HEK293 (cell line): ENCODE results near the gene EEF1AKMT4.

Experiments
- EGR2 ChIP-seq: fragments of 450-650 bp; formaldehyde crosslinking; IDR thresholded peaks from 2 replicates; pipeline ENCODE4 v1.5.1; 2016; ENCODE audit warnings: low read depth, missing biosample characterization, missing genetic modification characterization
- GLI2 ChIP-seq: fragments of 450-650 bp; formaldehyde crosslinking; IDR thresholded peaks from 2 replicates; pipeline ENCODE4; 2017; ENCODE audit warnings: missing biosample characterization, missing genetic modification characterization, low read depth, borderline replicate concordance
- MEIS1 ChIP-seq: sonication (generic); formaldehyde crosslinking; IDR thresholded peaks from 2 replicates; pipeline ENCODE4 v1.8.1; 2022; ENCODE audit warnings: missing genetic modification reagents, mild to moderate bottlenecking, borderline replicate concordance
- OVOL3 ChIP-seq: fragments of 450-650 bp; formaldehyde crosslinking; IDR thresholded peaks from 2 replicates; pipeline ENCODE4 v1.5.1; 2016; ENCODE audit warnings: missing biosample characterization, missing genetic modification characterization
- PRDM10 ChIP-seq: fragments of 450-650 bp; formaldehyde crosslinking; IDR thresholded peaks from 2 replicates; pipeline ENCODE4 v1.5.1; 2016; ENCODE audit warnings: missing biosample characterization, missing genetic modification characterization
- SCRT1 ChIP-seq: fragments of 450-650 bp; formaldehyde crosslinking; IDR thresholded peaks from 2 replicates; pipeline ENCODE4 v1.5.1; 2016; ENCODE audit warnings: missing biosample characterization, missing genetic modification characterization, borderline replicate concordance
- SETDB1 ChIP-seq: IDR thresholded peaks from one replicate; pipeline ENCODE4 v1.6.1; 2017; ENCODE audit warnings: mild to moderate bottlenecking, low read length, moderate library complexity, mixed read lengths; ENCODE audit not compliant: insufficient read length
- SP7 ChIP-seq: fragments of 450-650 bp; formaldehyde crosslinking; IDR thresholded peaks from 2 replicates; pipeline ENCODE4 v1.5.1; 2016; ENCODE audit warnings: missing biosample characterization, missing genetic modification characterization
- TCF7L2 ChIP-seq: IDR thresholded peaks from 2 replicates; pipeline ENCODE4 v1.6.1; 2011; ENCODE audit warnings: low read depth, mild to moderate bottlenecking, inconsistent platforms, low read length, moderate library complexity, borderline replicate concordance
- ZBTB21 ChIP-seq: fragments of 450-650 bp; formaldehyde crosslinking; IDR thresholded peaks from 2 replicates; pipeline ENCODE4 v1.5.1; 2017; ENCODE audit warnings: missing biosample characterization, missing genetic modification characterization
- ZFHX2 ChIP-seq: fragments of 450-650 bp; formaldehyde crosslinking; conservative IDR thresholded peaks from 2 replicates; pipeline ENCODE4 v1.5.1; 2016; ENCODE audit warnings: missing biosample characterization, missing genetic modification characterization
- ZFP37 ChIP-seq: fragments of 450-650 bp; formaldehyde crosslinking; IDR thresholded peaks from 2 replicates; pipeline ENCODE4 v1.5.1; 2016; ENCODE audit warnings: missing biosample characterization, missing genetic modification characterization
- ZIC2 ChIP-seq: fragments of 450-650 bp; formaldehyde crosslinking; IDR thresholded peaks from 2 replicates; pipeline ENCODE4 v1.5.1; 2016; ENCODE audit warnings: missing biosample characterization, missing genetic modification characterization
- ZNF114 ChIP-seq: fragments of 450-650 bp; formaldehyde crosslinking; IDR thresholded peaks from 2 replicates; pipeline ENCODE4 v1.5.0; 2017; ENCODE audit warnings: missing biosample characterization, missing genetic modification characterization
- ZNF138 ChIP-seq: fragments of 450-650 bp; formaldehyde crosslinking; IDR thresholded peaks from 2 replicates; pipeline ENCODE4 v1.5.1; 2016; ENCODE audit warnings: missing biosample characterization, missing genetic modification characterization, borderline replicate concordance
- ZNF169 ChIP-seq: fragments of 450-650 bp; formaldehyde crosslinking; IDR thresholded peaks from 2 replicates; pipeline ENCODE4 v1.5.1; 2016; ENCODE audit warnings: missing biosample characterization, missing genetic modification characterization
- ZNF266 ChIP-seq: fragments of 450-650 bp; formaldehyde crosslinking; IDR thresholded peaks from 2 replicates; pipeline ENCODE4 v1.5.1; 2016; ENCODE audit warnings: missing biosample characterization, missing genetic modification characterization, low read depth
- ZNF302 ChIP-seq: fragments of 450-650 bp; formaldehyde crosslinking; IDR thresholded peaks from 2 replicates; pipeline ENCODE4 v1.5.1; 2016; ENCODE audit warnings: missing biosample characterization, missing genetic modification characterization, low read depth
- ZNF366 ChIP-seq: fragments of 450-650 bp; formaldehyde crosslinking; conservative IDR thresholded peaks from 2 replicates; pipeline ENCODE4 v1.5.1; 2016; ENCODE audit warnings: missing biosample characterization, missing genetic modification characterization
- ZNF391 ChIP-seq: fragments of 450-650 bp; formaldehyde crosslinking; IDR thresholded peaks from 2 replicates; pipeline ENCODE4 v1.5.1; 2016; ENCODE audit warnings: low read depth, missing biosample characterization, missing genetic modification characterization, borderline replicate concordance
- ZNF426 ChIP-seq: fragments of 450-650 bp; formaldehyde crosslinking; IDR thresholded peaks from 2 replicates; pipeline ENCODE4 v1.5.1; 2017; ENCODE audit warnings: missing biosample characterization, missing genetic modification characterization, mild to moderate bottlenecking, inconsistent platforms, moderate library complexity
- ZNF560 ChIP-seq: fragments of 450-650 bp; formaldehyde crosslinking; IDR thresholded peaks from 2 replicates; pipeline ENCODE4 v1.5.1; 2017; ENCODE audit warnings: missing biosample characterization, missing genetic modification characterization, borderline replicate concordance
- ZNF571 ChIP-seq: fragments of 450-650 bp; formaldehyde crosslinking; IDR thresholded peaks from 2 replicates; pipeline ENCODE4 v1.5.0; 2017; ENCODE audit warnings: missing biosample characterization, missing genetic modification characterization
- ZNF658 ChIP-seq: fragments of 450-650 bp; formaldehyde crosslinking; IDR thresholded peaks from 2 replicates; pipeline ENCODE4; 2016; ENCODE audit warnings: missing biosample characterization, missing genetic modification characterization
- ZNF660 ChIP-seq: fragments of 450-650 bp; IDR thresholded peaks from 2 replicates; pipeline ENCODE4 v1.5.1; 2018; ENCODE audit warnings: missing biosample characterization, mild to moderate bottlenecking, missing genetic modification characterization
- ZNF664 ChIP-seq: fragments of 450-650 bp; formaldehyde crosslinking; IDR thresholded peaks from 2 replicates; pipeline ENCODE4 v1.5.1; 2016; ENCODE audit warnings: missing biosample characterization, missing genetic modification characterization
- ZNF704 ChIP-seq: fragments of 450-650 bp; formaldehyde crosslinking; IDR thresholded peaks from 2 replicates; pipeline ENCODE4 v1.5.1; 2016; ENCODE audit warnings: missing biosample characterization, missing genetic modification characterization
- ZNF747 ChIP-seq: fragments of 450-650 bp; formaldehyde crosslinking; IDR thresholded peaks from 2 replicates; pipeline ENCODE4 v1.5.1; 2016; ENCODE audit warnings: missing biosample characterization, missing genetic modification characterization
- ZNF791 ChIP-seq: fragments of 450-650 bp; formaldehyde crosslinking; IDR thresholded peaks from 2 replicates; pipeline ENCODE4 v1.5.1; 2016; ENCODE audit warnings: missing biosample characterization, missing genetic modification characterization
- ZNF837 ChIP-seq: fragments of 450-650 bp; formaldehyde crosslinking; IDR thresholded peaks from 2 replicates; pipeline ENCODE4 v1.5.1; 2016; ENCODE audit warnings: missing biosample characterization, missing genetic modification characterization
- ZSCAN16 ChIP-seq: fragments of 450-650 bp; formaldehyde crosslinking; IDR thresholded peaks from 2 replicates; pipeline ENCODE4 v1.5.1; 2016; ENCODE audit warnings: missing biosample characterization, missing genetic modification characterization
- TF ChIP-seq, protein P1 (sequence below): fragments of 450-650 bp; formaldehyde crosslinking; IDR thresholded peaks from 2 replicates; pipeline ENCODE4 v1.5.1; 2016; ENCODE audit warnings: missing biosample characterization, missing genetic modification characterization

EEF1AKMT4 gene

DNA sequence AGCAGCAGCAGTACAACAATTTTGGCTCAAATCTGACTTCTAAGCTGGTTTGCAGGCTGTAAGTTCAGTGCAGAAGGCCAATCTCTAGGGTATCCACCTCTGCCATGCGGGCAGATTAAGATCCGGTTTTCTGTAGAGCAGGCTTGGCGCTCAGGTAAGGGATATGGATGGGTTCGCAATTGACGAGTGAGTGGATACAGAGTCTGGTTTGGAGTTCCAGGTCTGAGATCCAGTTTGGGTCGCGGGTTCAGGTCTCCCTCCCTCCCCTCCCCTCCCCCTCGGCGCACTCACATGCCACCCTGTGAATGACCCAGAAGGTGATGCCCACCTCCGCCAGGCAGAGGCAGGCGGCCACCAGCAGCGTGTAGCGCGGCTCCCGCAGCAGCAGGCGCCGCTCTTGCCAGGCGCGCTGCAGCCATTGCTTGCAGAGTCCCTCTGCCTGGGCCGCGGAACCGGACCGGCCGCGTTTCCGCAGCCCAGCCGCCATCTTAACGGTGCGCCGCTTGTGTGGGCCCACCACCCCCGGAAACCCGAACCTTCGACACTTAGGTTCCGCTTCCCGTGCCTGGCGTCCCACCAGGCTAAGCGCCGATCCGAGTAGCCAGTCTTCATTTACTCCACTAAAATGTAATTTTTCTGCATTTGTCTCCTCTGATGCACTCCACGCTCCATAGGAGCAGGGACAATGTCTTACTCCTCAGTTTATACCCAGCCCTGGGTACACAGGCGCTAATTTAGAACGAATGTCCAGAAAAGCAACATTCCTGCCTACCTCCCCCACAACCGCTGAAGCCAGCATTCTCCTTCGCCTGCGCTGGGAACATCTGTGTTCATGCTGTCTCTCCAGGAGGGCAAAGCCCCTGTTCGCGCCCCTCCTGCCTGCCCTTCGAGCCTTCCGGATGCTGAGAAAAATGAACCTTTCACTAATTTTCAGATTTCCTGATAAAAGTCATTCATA lies 739 bp upstream of the EEF1AKMT4 start, which contains the start of gene ALG3 (continued):
- no peak for TF ChIP-seq PRDM10 (tag by site-specific recombination)
- TF ChIP-seq ZNF658 (tag by site-specific recombination), result 0 out of 2 replicates have a peak, but pooled peaks have one; percentile 13
- no peak for TF ChIP-seq ZNF138 (tag by site-specific recombination)
- no peak for TF ChIP-seq ZNF560
- TF ChIP-seq ZNF664 (tag by site-specific recombination), result no peak
- no peak for TF ChIP-seq SETDB1
- TF ChIP-seq ZNF426 (tag by site-specific recombination), result no peak
- TF ChIP-seq ZNF704, result no peak
- TF ChIP-seq ZFP37 (tag by site-specific recombination), result no peak; the same call in none of the 2 replicates
- peak; percentile 54; the same call in 1 of the 2 replicates for TF ChIP-seq OVOL3
- TF ChIP-seq ZBTB21, result no peak
- TF ChIP-seq ZIC2 (tag by site-specific recombination), result no peak
- TF ChIP-seq, protein P1, sequence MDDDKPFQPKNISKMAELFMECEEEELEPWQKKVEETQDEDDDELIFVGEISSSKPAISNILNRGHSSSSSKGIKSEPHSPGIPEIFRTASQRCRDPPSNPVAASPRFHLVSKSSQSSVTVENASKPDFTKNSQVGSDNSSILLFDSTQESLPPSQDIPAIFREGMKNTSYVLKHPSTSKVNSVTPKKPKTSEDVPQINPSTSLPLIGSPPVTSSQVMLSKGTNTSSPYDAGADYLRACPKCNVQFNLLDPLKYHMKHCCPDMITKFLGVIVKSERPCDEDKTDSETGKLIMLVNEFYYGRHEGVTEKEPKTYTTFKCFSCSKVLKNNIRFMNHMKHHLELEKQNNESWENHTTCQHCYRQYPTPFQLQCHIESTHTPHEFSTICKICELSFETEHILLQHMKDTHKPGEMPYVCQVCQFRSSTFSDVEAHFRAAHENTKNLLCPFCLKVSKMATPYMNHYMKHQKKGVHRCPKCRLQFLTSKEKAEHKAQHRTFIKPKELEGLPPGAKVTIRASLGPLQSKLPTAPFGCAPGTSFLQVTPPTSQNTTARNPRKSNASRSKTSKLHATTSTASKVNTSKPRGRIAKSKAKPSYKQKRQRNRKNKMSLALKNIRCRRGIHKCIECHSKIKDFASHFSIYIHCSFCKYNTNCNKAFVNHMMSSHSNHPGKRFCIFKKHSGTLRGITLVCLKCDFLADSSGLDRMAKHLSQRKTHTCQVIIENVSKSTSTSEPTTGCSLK, result no peak
- TF ChIP-seq ZFHX2 (tag by site-specific recombination), result peak; percentile 79
- no peak; the same call in 1 of the 2 replicates for TF ChIP-seq EGR2
- TF ChIP-seq TCF7L2, result no peak
- no peak for TF ChIP-seq ZNF747
- TF ChIP-seq ZNF571 (tag by site-specific recombination), result no peak
- no peak for TF ChIP-seq ZNF366 (tag by site-specific recombination)
- TF ChIP-seq ZNF837 (tag by site-specific recombination), result no peak
- TF ChIP-seq ZNF660 (tag by site-specific recombination), result peak; percentile 82
- TF ChIP-seq MEIS1 (CRISPR knock-in tag), result no peak
- no peak for TF ChIP-seq ZNF114 (tag by site-specific recombination)
- TF ChIP-seq ZSCAN16 (tag by site-specific recombination), result no peak
- TF ChIP-seq ZNF266, result no peak
- TF ChIP-seq SCRT1 (tag by site-specific recombination), result no peak
- TF ChIP-seq SP7 (tag by site-specific recombination), result peak; percentile 78
- TF ChIP-seq ZNF791 (tag by site-specific recombination), result no peak
- TF ChIP-seq ZNF391, result peak; percentile 83; the same call in 1 of the 2 replicates
- no peak for TF ChIP-seq ZNF169
- TF ChIP-seq ZNF302 (tag by site-specific recombination), result no peak
- TF ChIP-seq GLI2 (tag by site-specific recombination), result no peak
